GM12864 (cell line): Measurements from ENCODE around the gene IFT122.
"Not testable (repeated sequence)": the region's sequence is repeated elsewhere in the genome, so short reads cannot be mapped to it uniquely, and the experiment has no call there.

ENCODE experiments used
- DNase-seq: peaks from one replicate; pipeline ENCODE4 v3.0.0-alpha.2; 2011; ENCODE audit warnings: low read depth
- H3K4me3 ChIP-seq: 2 replicates; pipeline ENCODE4 v1.5.1; 2011; ENCODE audit warnings: mild to moderate bottlenecking, low read depth, low read length, control low read depth
- TF ChIP-seq, protein P1 (sequence below): IDR thresholded peaks from 2 replicates; pipeline ENCODE4 v1.5.1; 2011; ENCODE audit warnings: low read depth, mild to moderate bottlenecking, moderate library complexity, low read length, control low read depth, inconsistent platforms; ENCODE audit errors: missing control alignments

Gene IFT122, protein sequence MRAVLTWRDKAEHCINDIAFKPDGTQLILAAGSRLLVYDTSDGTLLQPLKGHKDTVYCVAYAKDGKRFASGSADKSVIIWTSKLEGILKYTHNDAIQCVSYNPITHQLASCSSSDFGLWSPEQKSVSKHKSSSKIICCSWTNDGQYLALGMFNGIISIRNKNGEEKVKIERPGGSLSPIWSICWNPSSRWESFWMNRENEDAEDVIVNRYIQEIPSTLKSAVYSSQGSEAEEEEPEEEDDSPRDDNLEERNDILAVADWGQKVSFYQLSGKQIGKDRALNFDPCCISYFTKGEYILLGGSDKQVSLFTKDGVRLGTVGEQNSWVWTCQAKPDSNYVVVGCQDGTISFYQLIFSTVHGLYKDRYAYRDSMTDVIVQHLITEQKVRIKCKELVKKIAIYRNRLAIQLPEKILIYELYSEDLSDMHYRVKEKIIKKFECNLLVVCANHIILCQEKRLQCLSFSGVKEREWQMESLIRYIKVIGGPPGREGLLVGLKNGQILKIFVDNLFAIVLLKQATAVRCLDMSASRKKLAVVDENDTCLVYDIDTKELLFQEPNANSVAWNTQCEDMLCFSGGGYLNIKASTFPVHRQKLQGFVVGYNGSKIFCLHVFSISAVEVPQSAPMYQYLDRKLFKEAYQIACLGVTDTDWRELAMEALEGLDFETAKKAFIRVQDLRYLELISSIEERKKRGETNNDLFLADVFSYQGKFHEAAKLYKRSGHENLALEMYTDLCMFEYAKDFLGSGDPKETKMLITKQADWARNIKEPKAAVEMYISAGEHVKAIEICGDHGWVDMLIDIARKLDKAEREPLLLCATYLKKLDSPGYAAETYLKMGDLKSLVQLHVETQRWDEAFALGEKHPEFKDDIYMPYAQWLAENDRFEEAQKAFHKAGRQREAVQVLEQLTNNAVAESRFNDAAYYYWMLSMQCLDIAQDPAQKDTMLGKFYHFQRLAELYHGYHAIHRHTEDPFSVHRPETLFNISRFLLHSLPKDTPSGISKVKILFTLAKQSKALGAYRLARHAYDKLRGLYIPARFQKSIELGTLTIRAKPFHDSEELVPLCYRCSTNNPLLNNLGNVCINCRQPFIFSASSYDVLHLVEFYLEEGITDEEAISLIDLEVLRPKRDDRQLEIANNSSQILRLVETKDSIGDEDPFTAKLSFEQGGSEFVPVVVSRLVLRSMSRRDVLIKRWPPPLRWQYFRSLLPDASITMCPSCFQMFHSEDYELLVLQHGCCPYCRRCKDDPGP

DNA sequence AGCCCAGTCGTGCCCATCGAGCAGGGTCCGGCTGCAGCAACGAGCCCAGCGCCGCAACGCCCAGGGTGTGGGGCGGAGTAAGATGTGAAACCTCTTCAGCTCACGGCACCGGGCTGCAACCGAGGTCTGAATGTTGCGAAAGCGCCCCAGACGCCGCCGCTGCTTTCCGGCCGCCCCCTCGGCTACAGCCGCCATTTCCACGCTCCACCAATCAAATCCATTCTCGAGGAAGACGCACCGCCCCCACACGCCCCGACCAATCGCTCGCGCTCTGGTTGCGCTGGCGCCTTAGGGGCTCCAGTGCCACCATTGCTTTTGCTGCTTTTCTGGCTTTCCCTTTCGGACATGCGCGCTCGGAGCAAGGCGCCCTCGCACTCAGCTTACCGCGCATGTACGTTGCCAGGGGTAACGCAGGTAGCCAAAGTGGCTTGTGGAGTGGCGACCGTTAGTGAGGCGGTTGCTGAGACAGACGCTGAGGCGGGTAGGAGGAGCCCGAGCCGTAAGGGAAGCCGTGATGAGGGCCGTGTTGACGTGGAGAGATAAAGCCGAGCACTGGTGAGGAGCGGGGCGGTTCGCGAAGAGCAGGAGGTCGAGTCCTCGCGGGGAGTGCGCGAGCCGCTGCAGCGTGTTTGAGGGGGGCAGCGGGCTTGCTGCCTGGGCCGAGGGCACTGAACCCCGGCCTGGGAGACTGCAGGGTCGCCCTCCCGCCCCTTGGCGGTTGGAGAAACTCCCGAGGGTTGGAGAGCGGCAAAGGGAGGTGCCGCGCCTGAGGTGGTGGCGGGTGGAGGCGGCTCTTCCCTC is at the start of gene IFT122, which contains the start of gene MBD4:
IFT122 (plus strand) TSS at position 408 of the 801 bp plus-strand sequence; CDS start at position 515, 107 bp downstream.
MBD4 (minus strand) TSS at position 132 of the 801 bp plus-strand sequence; CDS start at position 17, 115 bp downstream.
- TF ChIP-seq, protein P1, sequence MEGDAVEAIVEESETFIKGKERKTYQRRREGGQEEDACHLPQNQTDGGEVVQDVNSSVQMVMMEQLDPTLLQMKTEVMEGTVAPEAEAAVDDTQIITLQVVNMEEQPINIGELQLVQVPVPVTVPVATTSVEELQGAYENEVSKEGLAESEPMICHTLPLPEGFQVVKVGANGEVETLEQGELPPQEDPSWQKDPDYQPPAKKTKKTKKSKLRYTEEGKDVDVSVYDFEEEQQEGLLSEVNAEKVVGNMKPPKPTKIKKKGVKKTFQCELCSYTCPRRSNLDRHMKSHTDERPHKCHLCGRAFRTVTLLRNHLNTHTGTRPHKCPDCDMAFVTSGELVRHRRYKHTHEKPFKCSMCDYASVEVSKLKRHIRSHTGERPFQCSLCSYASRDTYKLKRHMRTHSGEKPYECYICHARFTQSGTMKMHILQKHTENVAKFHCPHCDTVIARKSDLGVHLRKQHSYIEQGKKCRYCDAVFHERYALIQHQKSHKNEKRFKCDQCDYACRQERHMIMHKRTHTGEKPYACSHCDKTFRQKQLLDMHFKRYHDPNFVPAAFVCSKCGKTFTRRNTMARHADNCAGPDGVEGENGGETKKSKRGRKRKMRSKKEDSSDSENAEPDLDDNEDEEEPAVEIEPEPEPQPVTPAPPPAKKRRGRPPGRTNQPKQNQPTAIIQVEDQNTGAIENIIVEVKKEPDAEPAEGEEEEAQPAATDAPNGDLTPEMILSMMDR, result no peak

GRCh38 chr3:129391583-129391982 is 48.4 kb upstream of the IFT122 start:
- H3K4me3 ChIP-seq, DNase-seq: not testable (repeated sequence)

More for the DNA sequence above, at the start of gene IFT122, which contains the start of gene MBD4:
- DNase-seq, result peak; percentile 98
- peak within 1 kb of the TSS; percentile 95 for H3K4me3 ChIP-seq

DNA sequence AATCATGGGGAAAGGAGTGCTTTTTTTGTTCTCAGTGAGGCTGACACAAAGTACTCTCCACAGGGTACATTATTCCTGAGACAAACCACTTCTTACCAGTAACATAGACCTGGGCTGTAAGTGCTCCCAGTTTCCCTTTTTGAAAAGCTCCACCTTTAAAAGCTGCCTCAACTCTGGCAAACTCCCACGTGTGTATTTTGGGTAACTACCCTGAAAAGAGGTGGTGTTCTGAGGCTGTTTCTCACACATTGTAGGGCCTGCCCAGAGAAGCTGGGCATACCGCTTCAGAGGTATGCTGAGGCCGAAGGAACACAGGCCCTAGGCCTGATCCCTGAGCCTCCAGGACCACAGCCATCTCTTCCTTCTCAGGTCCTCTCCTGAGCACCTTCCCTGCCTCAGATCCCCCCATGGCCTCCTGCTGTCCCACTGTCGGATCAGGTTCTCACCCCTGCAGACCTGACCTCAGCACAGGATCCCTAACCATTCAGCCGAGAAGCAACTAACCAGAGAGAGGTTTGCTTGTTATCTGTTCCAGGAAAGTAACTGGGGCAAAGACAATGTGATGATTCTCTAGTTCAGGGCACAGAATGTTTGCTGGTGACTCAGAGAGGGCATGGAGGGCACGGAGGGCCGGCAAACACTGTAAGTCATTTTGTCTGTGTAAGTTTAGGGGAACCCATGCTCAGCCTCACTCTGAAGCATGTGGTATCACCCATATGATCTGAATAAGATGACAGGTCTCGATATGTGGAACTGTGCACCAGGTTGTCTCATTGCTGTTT is 47.7 kb upstream of the IFT122 start:
- not testable (repeated sequence) for H3K4me3 ChIP-seq, DNase-seq

- no peak for DNase-seq
- TF ChIP-seq, protein P1, result no peak
- no peak overlapping the region for H3K4me3 ChIP-seq
These were observed 46.8 kb upstream of the IFT122 start for GRCh38 chr3:129393271-129393670.

GRCh38 chr3:129393760-129394564 is 46.1 kb upstream of the IFT122 start:
- not testable (repeated sequence) for DNase-seq, H3K4me3 ChIP-seq

DNA sequence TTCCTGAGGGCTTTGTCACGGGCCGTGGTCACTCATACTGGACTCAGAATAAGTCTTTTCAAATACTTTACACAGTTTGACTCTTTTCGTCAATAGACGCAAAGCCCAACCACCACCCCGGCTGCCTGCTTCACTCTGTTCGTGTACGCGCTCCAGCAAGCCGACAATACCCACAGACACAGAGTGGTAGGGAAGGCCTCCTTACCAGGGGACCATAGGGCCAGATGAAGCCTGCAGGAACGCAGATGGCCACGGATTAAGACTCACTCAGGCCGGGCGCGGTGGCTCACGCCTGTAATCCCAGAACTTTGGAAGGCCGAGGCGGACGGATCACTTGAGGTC is 41.2 kb upstream of the IFT122 start:
- H3K4me3 ChIP-seq, result peak overlapping the region; percentile 54
- TF ChIP-seq, protein P1, result no peak
- no peak for DNase-seq
